GM10248 (cell line): Measurements from ENCODE around the gene LYRM1.
"Not testable (repeated sequence)": the region's sequence is repeated elsewhere in the genome, so short reads cannot be mapped to it uniquely, and the experiment has no call there.

ENCODE experiments used
- CTCF ChIA-PET: fragments of 300-600 bp; sonication (Branson Sonifier 250); formaldehyde crosslinking; extraction: SDS; loops from one replicate; lab custom pipeline; 2021; ENCODE audit warnings: antibody characterized with exemption; lab: Yijun Ruan, JAX
- POLR2A ChIA-PET: fragments of 350-650 bp; sonication (Branson Sonifier 250); formaldehyde crosslinking; extraction: SDS; loops from one replicate; lab custom pipeline; 2020; ENCODE audit warnings: antibody characterized with exemption; lab: Yijun Ruan, JAX
- DNase-seq: peaks from one replicate; pipeline ENCODE4 v3.0.0; 2012; ENCODE audit errors: extremely low spot score
- TF ChIP-seq, protein P1 (sequence below): IDR thresholded peaks from 2 replicates; pipeline ENCODE4 v1.5.1; 2012; ENCODE audit warnings: mild to moderate bottlenecking, low read depth; ENCODE audit errors: extremely low read depth, missing control alignments, control extremely low read depth

Gene LYRM1

DNA sequence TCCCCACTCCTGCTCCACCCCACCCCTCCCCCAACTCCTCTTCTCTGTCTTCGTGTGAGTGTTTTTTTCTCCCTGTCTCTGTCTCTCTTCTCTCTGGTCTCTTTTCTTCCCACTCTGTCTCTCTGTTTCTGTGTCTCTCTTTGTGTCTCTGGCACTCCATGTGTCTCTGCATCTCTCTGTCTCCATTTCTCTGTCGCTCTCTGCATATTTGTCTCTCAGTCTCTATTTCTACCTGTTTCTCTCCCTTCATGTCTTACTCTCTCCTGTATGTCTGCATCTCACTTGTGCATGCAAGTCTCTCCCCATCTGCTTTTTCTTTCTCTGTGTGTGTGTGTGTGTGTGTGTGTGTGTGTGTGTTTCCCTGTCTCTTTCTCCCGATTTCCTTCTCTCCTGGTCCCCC, 68.2 kb downstream of the LYRM1 start:
- ChIA-PET POLR2A (no interaction called here), CTCF (interaction anchor here (1.6 kb wide), 1 partner anchor 182 kb away, joined by 3 read pairs; no protein-coding TSS in a partner anchor)
- TF ChIP-seq, protein P1, sequence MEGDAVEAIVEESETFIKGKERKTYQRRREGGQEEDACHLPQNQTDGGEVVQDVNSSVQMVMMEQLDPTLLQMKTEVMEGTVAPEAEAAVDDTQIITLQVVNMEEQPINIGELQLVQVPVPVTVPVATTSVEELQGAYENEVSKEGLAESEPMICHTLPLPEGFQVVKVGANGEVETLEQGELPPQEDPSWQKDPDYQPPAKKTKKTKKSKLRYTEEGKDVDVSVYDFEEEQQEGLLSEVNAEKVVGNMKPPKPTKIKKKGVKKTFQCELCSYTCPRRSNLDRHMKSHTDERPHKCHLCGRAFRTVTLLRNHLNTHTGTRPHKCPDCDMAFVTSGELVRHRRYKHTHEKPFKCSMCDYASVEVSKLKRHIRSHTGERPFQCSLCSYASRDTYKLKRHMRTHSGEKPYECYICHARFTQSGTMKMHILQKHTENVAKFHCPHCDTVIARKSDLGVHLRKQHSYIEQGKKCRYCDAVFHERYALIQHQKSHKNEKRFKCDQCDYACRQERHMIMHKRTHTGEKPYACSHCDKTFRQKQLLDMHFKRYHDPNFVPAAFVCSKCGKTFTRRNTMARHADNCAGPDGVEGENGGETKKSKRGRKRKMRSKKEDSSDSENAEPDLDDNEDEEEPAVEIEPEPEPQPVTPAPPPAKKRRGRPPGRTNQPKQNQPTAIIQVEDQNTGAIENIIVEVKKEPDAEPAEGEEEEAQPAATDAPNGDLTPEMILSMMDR: no peak
- DNase-seq: no peak

DNA sequence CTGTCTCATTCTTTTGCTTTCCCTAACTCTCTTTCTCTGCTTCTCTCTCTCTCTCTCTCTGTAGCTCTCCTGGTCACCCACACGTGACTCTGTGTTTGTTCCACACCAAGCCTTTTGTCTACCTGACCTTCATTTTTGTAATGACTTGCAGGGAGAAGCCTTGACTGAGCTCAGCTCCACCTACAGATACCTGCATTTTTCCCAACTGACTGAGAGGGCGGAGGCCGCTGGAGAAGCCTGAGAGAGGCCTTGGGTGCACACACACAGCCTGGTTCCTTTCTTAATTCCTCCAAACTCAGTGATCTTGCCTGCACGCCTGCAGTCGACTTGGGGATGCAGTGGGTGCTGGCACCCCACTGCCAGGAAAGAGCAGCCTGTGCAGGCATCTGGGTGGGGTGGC, 68.8 kb downstream of the LYRM1 start:
- POLR2A ChIA-PET: no interaction called here
- CTCF ChIA-PET: interaction anchor here (1.6 kb wide), 1 partner anchor 183 kb away, joined by 3 read pairs; no protein-coding TSS in a partner anchor

DNA sequence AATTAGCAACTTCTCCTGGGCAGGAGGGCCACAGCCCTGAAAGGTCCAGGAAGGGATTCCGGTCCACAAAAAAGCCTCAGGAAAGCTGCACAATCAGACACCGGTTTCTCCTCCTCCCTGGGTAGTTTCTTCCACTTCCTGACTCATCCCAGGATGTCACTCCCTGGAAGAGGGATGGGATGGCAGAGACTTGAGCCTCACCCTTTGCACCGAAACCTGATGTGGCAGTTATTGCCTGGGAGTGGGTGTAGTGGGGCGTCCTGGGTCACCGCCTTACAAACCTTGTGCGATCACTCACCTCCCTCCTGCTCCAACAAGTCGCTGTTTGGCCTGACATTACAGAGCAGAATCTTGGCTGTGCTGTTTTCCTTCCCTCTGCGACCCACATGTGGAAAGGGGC, 70.8 kb downstream of the LYRM1 start:
- ChIA-PET CTCF (no interaction called here), POLR2A (no interaction called here)
- TF ChIP-seq, protein P1: no peak
- DNase-seq: no peak

More for the DNA sequence above, 68.8 kb downstream of the LYRM1 start:
- no peak for DNase-seq
- TF ChIP-seq, protein P1: no peak

DNA sequence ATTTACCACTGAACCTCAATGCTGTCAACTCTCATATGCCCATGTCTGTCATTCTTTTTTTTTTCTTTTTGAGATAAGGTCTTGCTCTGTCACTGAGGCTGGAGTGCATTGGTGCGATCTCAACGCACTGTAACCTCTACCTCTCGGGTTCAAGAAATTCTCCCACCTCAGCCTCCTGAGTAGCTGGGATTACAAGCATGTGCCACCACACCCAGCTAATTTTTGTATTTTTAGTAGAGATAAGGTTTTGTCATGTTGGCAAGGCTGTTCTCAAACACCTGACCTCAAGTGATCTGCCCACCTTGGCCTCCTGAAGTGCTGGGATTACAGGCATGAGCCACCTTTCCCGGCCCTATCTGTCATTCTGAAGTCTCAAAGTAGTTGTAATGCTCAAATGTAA, 72.6 kb downstream of the LYRM1 start:
- CTCF ChIA-PET, DNase-seq, POLR2A ChIA-PET: not testable (repeated sequence)
